ENCODE measurements around the gene FAM162A.
"Not testable (repeated sequence)": the region's sequence is repeated elsewhere in the genome, so short reads cannot be mapped to it uniquely, and the experiment has no call there.

Gene FAM162A

DNA sequence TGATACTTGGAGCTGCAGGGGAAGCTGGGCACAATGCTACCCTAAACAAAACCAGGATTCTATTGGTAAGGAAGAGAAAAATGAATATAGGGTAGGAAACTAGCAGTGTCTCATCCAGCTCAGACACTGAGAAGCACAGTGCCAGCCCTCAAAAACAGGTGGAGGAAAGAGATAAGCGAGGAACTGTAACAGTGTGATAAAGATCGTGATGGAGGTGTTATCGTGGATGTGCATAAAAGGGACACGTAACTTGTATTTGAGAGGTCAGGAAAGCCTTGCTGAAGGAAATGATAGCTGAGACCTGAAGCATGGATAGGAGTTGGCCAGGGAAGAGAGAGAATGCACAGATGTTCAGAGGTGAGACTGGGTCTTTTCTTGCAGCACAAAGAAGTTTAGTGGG is 28.4 kb upstream of the FAM162A start:
- H3K4me3 ChIP-seq, result no peak overlapping the region
- H3K36me3 ChIP-seq (ENCODE audit: insufficient read depth, low read length), result peaks cover 8% of the 10 kb centered on the region; the same call in 1 of the 2 replicates
- TF ChIP-seq POLR2AphosphoS5 (IDR thresholded peaks at IDR 0.05; ENCODE audit: borderline replicate concordance, low read depth, low read length) (no peak), FOXP2 (optimal IDR thresholded peaks at IDR 0.05; ENCODE audit: control extremely low read depth, extremely low read length, insufficient read depth) (no peak), EZH2 (IDR thresholded peaks at IDR 0.05) (no peak)
- no peak for DNase-seq (ENCODE audit: low read depth, low spot score)
- no peaks in the 10 kb centered on the region for H3K9me3 ChIP-seq (ENCODE audit: low read depth, low read length)
- no peak overlapping the region for H3K27ac ChIP-seq
- H3K9ac ChIP-seq (ENCODE audit: insufficient read length), result no peak overlapping the region

GRCh38 chr3:122356402-122356801 is 27.6 kb upstream of the FAM162A start:
- Histone ChIP-seq H3K27ac (no peak overlapping the region), H3K4me3 (no peak overlapping the region), H3K9me3 (ENCODE audit: low read depth, low read length) (no peaks in the 10 kb centered on the region), H3K9ac (ENCODE audit: insufficient read length) (no peak overlapping the region), H3K36me3 (ENCODE audit: insufficient read depth, low read length) (peaks cover 8% of the 10 kb centered on the region; the same call in 1 of the 2 replicates)
- no peak for DNase-seq (ENCODE audit: low read depth, low spot score)
- TF ChIP-seq EZH2 (IDR thresholded peaks at IDR 0.05) (no peak), POLR2AphosphoS5 (IDR thresholded peaks at IDR 0.05; ENCODE audit: borderline replicate concordance, low read depth, low read length) (no peak), FOXP2 (optimal IDR thresholded peaks at IDR 0.05; ENCODE audit: control extremely low read depth, extremely low read length, insufficient read depth) (no peak)

DNA sequence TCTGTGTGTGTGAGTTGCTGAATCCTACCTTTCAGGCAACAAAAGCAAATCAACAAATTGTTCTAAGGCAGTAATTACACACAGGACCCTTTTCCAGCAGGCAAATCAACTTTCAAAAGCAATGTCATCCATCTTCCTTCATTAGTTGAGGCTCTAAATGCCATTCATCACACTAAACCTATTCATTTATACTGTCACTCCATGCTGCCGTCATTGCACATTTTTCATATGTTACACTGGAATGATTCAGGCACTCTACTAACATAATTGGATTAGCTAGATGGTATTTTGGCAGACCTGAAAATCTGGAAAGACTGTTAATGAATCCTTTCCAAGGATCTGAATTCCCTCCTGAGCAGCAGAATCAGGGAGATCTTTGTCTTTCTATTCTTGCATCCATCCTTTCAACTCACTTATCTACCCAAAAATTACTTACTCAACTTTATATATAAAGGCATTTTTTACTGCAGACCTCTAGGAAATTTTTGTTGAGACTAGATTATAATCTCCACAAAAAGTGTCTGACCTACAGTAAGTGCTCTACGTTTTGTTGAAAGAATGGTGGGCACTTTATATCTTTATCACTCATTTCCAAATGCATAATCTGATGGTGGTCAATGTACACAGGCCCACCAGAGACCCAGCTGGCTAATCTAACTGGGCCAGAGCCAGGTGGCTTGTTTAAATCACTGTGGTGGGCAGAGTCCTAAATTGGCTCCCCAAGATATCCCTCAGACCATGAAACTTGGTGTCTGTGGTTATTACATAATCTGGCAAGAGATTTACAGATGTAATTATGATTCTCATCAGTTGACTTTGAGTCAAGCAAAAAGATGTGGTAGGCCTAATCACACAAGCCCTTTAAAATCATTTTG is 25.9 kb upstream of the FAM162A start:
- TF ChIP-seq FOXP2 (optimal IDR thresholded peaks at IDR 0.05; ENCODE audit: control extremely low read depth, extremely low read length, insufficient read depth), result no peak
- no peak for TF ChIP-seq POLR2AphosphoS5 (IDR thresholded peaks at IDR 0.05; ENCODE audit: borderline replicate concordance, low read depth, low read length)
- no peak for TF ChIP-seq EZH2 (IDR thresholded peaks at IDR 0.05)
- DNase-seq (ENCODE audit: low read depth, low spot score), result no peak
- no peaks in the 10 kb centered on the region for H3K9me3 ChIP-seq (ENCODE audit: low read depth, low read length)
- H3K27ac ChIP-seq, result no peak overlapping the region
- no peak overlapping the region for H3K4me3 ChIP-seq
- H3K36me3 ChIP-seq (ENCODE audit: insufficient read depth, low read length), result peaks cover 23% of the 10 kb centered on the region
- no peak overlapping the region for H3K9ac ChIP-seq (ENCODE audit: insufficient read length)

DNA sequence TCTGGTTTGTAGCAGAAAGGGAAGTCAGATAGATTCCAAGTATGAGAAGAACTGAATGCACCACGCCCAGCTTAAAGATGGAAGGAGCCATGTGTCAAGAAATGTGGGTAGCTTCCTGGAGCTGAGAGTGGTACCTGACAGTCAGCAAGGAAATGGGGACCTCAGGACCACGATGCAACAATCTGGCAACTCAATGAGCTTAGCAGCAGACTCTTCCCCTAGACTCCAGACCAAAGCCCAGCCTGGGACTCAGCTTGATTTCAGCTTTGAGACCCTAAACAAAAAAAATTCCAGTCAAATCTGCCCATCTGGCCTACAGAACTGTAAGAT is 25.3 kb upstream of the FAM162A start:
- Histone ChIP-seq H3K4me3 (no peak overlapping the region), H3K27ac (no peak overlapping the region), H3K9ac (ENCODE audit: insufficient read length) (no peak overlapping the region), H3K9me3 (ENCODE audit: low read depth, low read length) (no peaks in the 10 kb centered on the region), H3K36me3 (ENCODE audit: insufficient read depth, low read length) (peaks cover 29% of the 10 kb centered on the region)
- no peak for DNase-seq (ENCODE audit: low read depth, low spot score)
- TF ChIP-seq FOXP2 (optimal IDR thresholded peaks at IDR 0.05; ENCODE audit: control extremely low read depth, extremely low read length, insufficient read depth) (no peak), EZH2 (IDR thresholded peaks at IDR 0.05) (no peak), POLR2AphosphoS5 (IDR thresholded peaks at IDR 0.05; ENCODE audit: borderline replicate concordance, low read depth, low read length) (no peak)

GRCh38 chr3:122362026-122362425 is 22.0 kb upstream of the FAM162A start:
- H3K9me3 ChIP-seq (ENCODE audit: low read depth, low read length), result no peaks in the 10 kb centered on the region
- H3K4me3 ChIP-seq, result no peak overlapping the region
- no peak overlapping the region for H3K27ac ChIP-seq
- H3K9ac ChIP-seq (ENCODE audit: insufficient read length), result no peak overlapping the region
- H3K36me3 ChIP-seq (ENCODE audit: insufficient read depth, low read length), result peaks cover 49% of the 10 kb centered on the region
- no peak for TF ChIP-seq FOXP2 (optimal IDR thresholded peaks at IDR 0.05; ENCODE audit: control extremely low read depth, extremely low read length, insufficient read depth)
- no peak for TF ChIP-seq EZH2 (IDR thresholded peaks at IDR 0.05)
- TF ChIP-seq POLR2AphosphoS5 (IDR thresholded peaks at IDR 0.05; ENCODE audit: borderline replicate concordance, low read depth, low read length), result no peak
- DNase-seq (ENCODE audit: low read depth, low spot score), result no peak

DNA sequence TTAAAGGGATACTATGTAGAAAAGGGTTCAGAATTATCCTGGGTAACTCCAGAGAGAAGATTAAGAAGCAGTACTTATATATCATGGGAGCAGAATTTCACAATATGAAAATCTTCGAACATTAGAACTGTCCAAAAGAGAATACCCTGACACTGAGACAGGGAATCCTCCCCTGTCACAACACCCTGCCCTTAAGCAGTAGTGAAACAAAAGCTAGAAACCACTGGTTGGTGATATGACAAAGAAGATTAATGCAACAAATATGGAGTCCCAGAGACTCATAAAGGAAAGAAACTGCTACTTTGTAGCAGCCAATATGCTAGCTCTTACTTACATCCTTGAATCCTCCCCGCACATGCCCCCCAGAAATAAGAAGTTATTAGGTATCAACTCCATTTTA is 19.5 kb upstream of the FAM162A start:
- H3K36me3 ChIP-seq (ENCODE audit: insufficient read depth, low read length), result peaks cover 55% of the 10 kb centered on the region
- no peak overlapping the region for H3K4me3 ChIP-seq
- DNase-seq (ENCODE audit: low read depth, low spot score), result no peak
- TF ChIP-seq EZH2 (IDR thresholded peaks at IDR 0.05) (no peak), POLR2AphosphoS5 (IDR thresholded peaks at IDR 0.05; ENCODE audit: borderline replicate concordance, low read depth, low read length) (no peak), FOXP2 (optimal IDR thresholded peaks at IDR 0.05; ENCODE audit: control extremely low read depth, extremely low read length, insufficient read depth) (no peak)
- no peak overlapping the region for H3K9ac ChIP-seq (ENCODE audit: insufficient read length)
- no peaks in the 10 kb centered on the region for H3K9me3 ChIP-seq (ENCODE audit: low read depth, low read length)
- no peak overlapping the region for H3K27ac ChIP-seq

DNA sequence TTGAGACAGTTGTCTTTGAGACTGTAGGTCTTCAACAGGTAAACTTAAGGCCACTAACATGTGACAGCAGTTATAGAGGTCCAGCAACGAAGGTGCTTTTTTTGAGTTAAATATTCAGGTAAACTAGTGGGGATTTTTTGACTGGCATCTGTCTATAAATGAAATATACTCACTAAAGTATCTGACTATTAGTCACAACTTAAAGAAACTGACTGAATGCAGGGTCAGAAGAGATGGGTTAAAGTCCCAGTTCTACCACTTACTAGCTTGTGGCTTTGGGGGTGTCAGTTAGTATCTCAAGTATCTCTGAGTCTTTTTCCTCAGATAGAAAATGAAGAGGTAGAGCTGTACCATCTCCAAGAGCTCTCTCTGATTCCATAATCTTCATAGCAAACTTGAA is 18.9 kb upstream of the FAM162A start:
- Histone ChIP-seq H3K9me3 (ENCODE audit: low read depth, low read length) (no peaks in the 10 kb centered on the region), H3K9ac (ENCODE audit: insufficient read length) (no peak overlapping the region), H3K36me3 (ENCODE audit: insufficient read depth, low read length) (peaks cover 57% of the 10 kb centered on the region), H3K27ac (no peak overlapping the region), H3K4me3 (no peak overlapping the region)
- TF ChIP-seq POLR2AphosphoS5 (IDR thresholded peaks at IDR 0.05; ENCODE audit: borderline replicate concordance, low read depth, low read length) (no peak), EZH2 (IDR thresholded peaks at IDR 0.05) (no peak), FOXP2 (optimal IDR thresholded peaks at IDR 0.05; ENCODE audit: control extremely low read depth, extremely low read length, insufficient read depth) (no peak)
- no peak for DNase-seq (ENCODE audit: low read depth, low spot score)

- H3K36me3 ChIP-seq (ENCODE audit: insufficient read depth, low read length), result peaks cover 63% of the 10 kb centered on the region
Observed at GRCh38 chr3:122365582-122366378, 18.2 kb upstream of the FAM162A start.

More at GRCh38 chr3:122365582-122366378, 18.2 kb upstream of the FAM162A start:
- H3K9me3 ChIP-seq (ENCODE audit: low read depth, low read length); DNase-seq (ENCODE audit: low read depth, low spot score); H3K27ac ChIP-seq; H3K4me3 ChIP-seq; H3K9ac ChIP-seq (ENCODE audit: insufficient read length): not testable (repeated sequence)
